Measurements from ENCODE around the gene PCNX4.
A peak's percentile ranks its signal among the peaks of the same experiment; 100 is the strongest.

The PCNX4 gene

GRCh38 chr14:60090864-60091519, 731 bp upstream of the PCNX4 start:
- H2BK120ac ChIP-seq (ENCODE audit: low read depth, low read length), result no peak overlapping the region
- H3K9me3 ChIP-seq (replicated peaks in 1 of 2; ENCODE audit: control insufficient read depth in 2 of 2, insufficient read depth in 1 of 2, low read depth in 1 of 2, low read length in 2 of 2), result no peaks in the 10 kb centered on the region
- no peak overlapping the region for H3K9ac ChIP-seq (ENCODE audit: low read depth, low read length, poor library complexity)
- no peak overlapping the region for H2BK15ac ChIP-seq (ENCODE audit: low read length)
- H3K27me3 ChIP-seq (ENCODE audit: control insufficient read depth in 3 of 3, insufficient read depth in 3 of 3, low read depth in 1 of 3, low read length in 3 of 3), result no peaks in the 10 kb centered on the region
- peaks cover 0 to 3% of the 10 kb centered on the region in 2 donors for H3K36me3 ChIP-seq (replicated peaks in 1 of 2; ENCODE audit: control insufficient read depth in 2 of 2, insufficient read depth in 2 of 2, low read length in 2 of 2)
- no peak overlapping the region for H4K8ac ChIP-seq (ENCODE audit: low read depth, low read length)
- H2BK12ac ChIP-seq (ENCODE audit: low read length), result no peak overlapping the region
- H2AK5ac ChIP-seq (ENCODE audit: low read depth, low read length), result no peak overlapping the region
- H3K18ac ChIP-seq (ENCODE audit: low read length), result peak overlapping the region; percentile 80
- H3K4ac ChIP-seq (ENCODE audit: low read length), result no peak overlapping the region
- peak overlapping the region; percentile 62 to 91 for H3K4me3 ChIP-seq (ENCODE audit: low read length in 2 of 2)
- peaks cover 4 to 8% of the 10 kb centered on the region in 2 donors for H3K4me1 ChIP-seq (ENCODE audit: control insufficient read depth in 2 of 2, insufficient read depth in 1 of 2, low read depth in 1 of 2, low read length in 2 of 2)
- no peak for DNase-seq (ENCODE audit: low spot score)
- peak overlapping the region; percentile 97 for H2BK5ac ChIP-seq (ENCODE audit: low read length)
- peak overlapping the region; percentile 100 for H3K27ac ChIP-seq (replicated peaks; ENCODE audit: low read length)
- peak overlapping the region; percentile 54 for H3K4me2 ChIP-seq (ENCODE audit: insufficient read depth, low read length, poor library complexity, severe bottlenecking)
- no peak overlapping the region for H3K23ac ChIP-seq (ENCODE audit: low read depth, low read length, poor library complexity)
- WGBS, 2 donors (ENCODE audit: extremely low coverage in 2 of 2, insufficient read length in 2 of 2, insufficient replicate concordance in 1 of 2), result no CpG with 5 or more reads among the region's 16 CpGs
- no peak overlapping the region for H4K91ac ChIP-seq (ENCODE audit: low read depth, low read length, poor library complexity)
- peaks cover 2% of the 10 kb centered on the region for H3K79me1 ChIP-seq (ENCODE audit: low read depth, low read length)
- no peak overlapping the region for H3K14ac ChIP-seq (ENCODE audit: low read length)
- H2AFZ ChIP-seq (ENCODE audit: low read length), result peak overlapping the region; percentile 90

GRCh38 chr14:60092526-60092920, 800 bp downstream of the PCNX4 start:
- Histone ChIP-seq H3K79me1 (ENCODE audit: low read depth, low read length) (peaks cover 2% of the 10 kb centered on the region), H2BK120ac (ENCODE audit: low read depth, low read length) (no peak overlapping the region), H3K27me3 (ENCODE audit: control insufficient read depth in 3 of 3, insufficient read depth in 3 of 3, low read depth in 1 of 3, low read length in 3 of 3) (no peaks in the 10 kb centered on the region), H3K27ac (replicated peaks; ENCODE audit: low read length) (peak overlapping the region; percentile 100), H3K9ac (ENCODE audit: low read depth, low read length, poor library complexity) (peak overlapping the region; percentile 50), H3K14ac (ENCODE audit: low read length) (peak overlapping the region; percentile 97), H2BK12ac (ENCODE audit: low read length) (no peak overlapping the region), H4K8ac (ENCODE audit: low read depth, low read length) (no peak overlapping the region), H3K9me3 (replicated peaks in 1 of 2; ENCODE audit: control insufficient read depth in 2 of 2, insufficient read depth in 1 of 2, low read depth in 1 of 2, low read length in 2 of 2) (peaks cover 0 to 6% of the 10 kb centered on the region in 2 donors), H3K4me3 (ENCODE audit: low read length in 2 of 2) (peak overlapping the region; percentile 62 to 91), H4K91ac (ENCODE audit: low read depth, low read length, poor library complexity) (no peak overlapping the region), H2BK15ac (ENCODE audit: low read length) (peak overlapping the region; percentile 56), H3K36me3 (replicated peaks in 1 of 2; ENCODE audit: control insufficient read depth in 2 of 2, insufficient read depth in 2 of 2, low read length in 2 of 2) (peaks cover 2 to 17% of the 10 kb centered on the region in 2 donors), H2AFZ (ENCODE audit: low read length) (peak overlapping the region; percentile 90), H3K4me1 (ENCODE audit: control insufficient read depth in 2 of 2, insufficient read depth in 1 of 2, low read depth in 1 of 2, low read length in 2 of 2) (peaks cover 4 to 8% of the 10 kb centered on the region in 2 donors), H3K18ac (ENCODE audit: low read length) (no peak overlapping the region), H2AK5ac (ENCODE audit: low read depth, low read length) (no peak overlapping the region), H3K23ac (ENCODE audit: low read depth, low read length, poor library complexity) (no peak overlapping the region), H3K4me2 (ENCODE audit: insufficient read depth, low read length, poor library complexity, severe bottlenecking) (peak overlapping the region; percentile 58), H2BK5ac (ENCODE audit: low read length) (peak overlapping the region; percentile 97), H3K4ac (ENCODE audit: low read length) (no peak overlapping the region)
- DNase-seq (ENCODE audit: low spot score), result no peak
- WGBS, 2 donors (ENCODE audit: extremely low coverage in 2 of 2, insufficient read length in 2 of 2, insufficient replicate concordance in 1 of 2), result no CpG with 5 or more reads among the region's 14 CpGs

- no peak overlapping the region for H4K8ac ChIP-seq (ENCODE audit: low read depth, low read length)
- H3K36me3 ChIP-seq (replicated peaks in 1 of 2; ENCODE audit: control insufficient read depth in 2 of 2, insufficient read depth in 2 of 2, low read length in 2 of 2), result peaks cover 2 to 22% of the 10 kb centered on the region in 2 donors
- no CpG with 5 or more reads among the region's 3 CpGs for whole genome bisulfite sequencing, 2 donors (ENCODE audit: extremely low coverage in 2 of 2, insufficient read length in 2 of 2, insufficient replicate concordance in 1 of 2)
Observed at GRCh38 chr14:60093080-60093479, 1.4 kb downstream of the PCNX4 start.

GRCh38 chr14:60093606-60094005, 1.9 kb downstream of the PCNX4 start:
- no peak overlapping the region for H3K14ac ChIP-seq (ENCODE audit: low read length)
- H3K27ac ChIP-seq (replicated peaks; ENCODE audit: low read length), result no peak overlapping the region
- H2BK120ac ChIP-seq (ENCODE audit: low read depth, low read length), result no peak overlapping the region
- no peak overlapping the region for H3K9ac ChIP-seq (ENCODE audit: low read depth, low read length, poor library complexity)
- H3K27me3 ChIP-seq (ENCODE audit: control insufficient read depth in 3 of 3, insufficient read depth in 3 of 3, low read depth in 1 of 3, low read length in 3 of 3), result no peaks in the 10 kb centered on the region
- peaks cover 0 to 15% of the 10 kb centered on the region in 2 donors for H3K9me3 ChIP-seq (replicated peaks in 1 of 2; ENCODE audit: control insufficient read depth in 2 of 2, insufficient read depth in 1 of 2, low read depth in 1 of 2, low read length in 2 of 2)
- H3K79me1 ChIP-seq (ENCODE audit: low read depth, low read length), result peaks cover 2% of the 10 kb centered on the region
- no peak for DNase-seq (ENCODE audit: low spot score)
- H2BK12ac ChIP-seq (ENCODE audit: low read length), result no peak overlapping the region
- H2BK5ac ChIP-seq (ENCODE audit: low read length), result no peak overlapping the region
- no peak overlapping the region for H4K91ac ChIP-seq (ENCODE audit: low read depth, low read length, poor library complexity)
- H3K4ac ChIP-seq (ENCODE audit: low read length), result no peak overlapping the region
- no peak overlapping the region for H2AFZ ChIP-seq (ENCODE audit: low read length)
- H2AK5ac ChIP-seq (ENCODE audit: low read depth, low read length), result no peak overlapping the region
- H3K4me1 ChIP-seq (ENCODE audit: control insufficient read depth in 2 of 2, insufficient read depth in 1 of 2, low read depth in 1 of 2, low read length in 2 of 2), result peaks cover 4 to 8% of the 10 kb centered on the region in 2 donors
- H3K23ac ChIP-seq (ENCODE audit: low read depth, low read length, poor library complexity), result no peak overlapping the region
- peak overlapping the region in 1 of 2 donors; percentile 62 for H3K4me3 ChIP-seq (ENCODE audit: low read length in 2 of 2)
- peaks cover 2 to 26% of the 10 kb centered on the region in 2 donors for H3K36me3 ChIP-seq (replicated peaks in 1 of 2; ENCODE audit: control insufficient read depth in 2 of 2, insufficient read depth in 2 of 2, low read length in 2 of 2)
- H2BK15ac ChIP-seq (ENCODE audit: low read length), result no peak overlapping the region
- H4K8ac ChIP-seq (ENCODE audit: low read depth, low read length), result no peak overlapping the region
- no peak overlapping the region for H3K4me2 ChIP-seq (ENCODE audit: insufficient read depth, low read length, poor library complexity, severe bottlenecking)
- H3K18ac ChIP-seq (ENCODE audit: low read length), result no peak overlapping the region

More at GRCh38 chr14:60093080-60093479, 1.4 kb downstream of the PCNX4 start:
- H2AK5ac ChIP-seq (ENCODE audit: low read depth, low read length), result no peak overlapping the region
- H3K4me2 ChIP-seq (ENCODE audit: insufficient read depth, low read length, poor library complexity, severe bottlenecking), result peak overlapping the region; percentile 58
- no peak overlapping the region for H3K14ac ChIP-seq (ENCODE audit: low read length)
- no peak overlapping the region for H4K91ac ChIP-seq (ENCODE audit: low read depth, low read length, poor library complexity)
- no peak for DNase-seq (ENCODE audit: low spot score)
- no peak overlapping the region for H2BK12ac ChIP-seq (ENCODE audit: low read length)
- H3K27me3 ChIP-seq (ENCODE audit: control insufficient read depth in 3 of 3, insufficient read depth in 3 of 3, low read depth in 1 of 3, low read length in 3 of 3), result no peaks in the 10 kb centered on the region
- no peak overlapping the region for H2BK120ac ChIP-seq (ENCODE audit: low read depth, low read length)
- peaks cover 2% of the 10 kb centered on the region for H3K79me1 ChIP-seq (ENCODE audit: low read depth, low read length)
- no peak overlapping the region for H3K9ac ChIP-seq (ENCODE audit: low read depth, low read length, poor library complexity)
- no peak overlapping the region for H2AFZ ChIP-seq (ENCODE audit: low read length)
- no peak overlapping the region for H3K27ac ChIP-seq (replicated peaks; ENCODE audit: low read length)
- no peak overlapping the region for H3K4ac ChIP-seq (ENCODE audit: low read length)
- H2BK5ac ChIP-seq (ENCODE audit: low read length), result no peak overlapping the region
- no peak overlapping the region for H2BK15ac ChIP-seq (ENCODE audit: low read length)
- peak overlapping the region; percentile 62 to 91 for H3K4me3 ChIP-seq (ENCODE audit: low read length in 2 of 2)
- H3K18ac ChIP-seq (ENCODE audit: low read length), result no peak overlapping the region
- peaks cover 0 to 12% of the 10 kb centered on the region in 2 donors for H3K9me3 ChIP-seq (replicated peaks in 1 of 2; ENCODE audit: control insufficient read depth in 2 of 2, insufficient read depth in 1 of 2, low read depth in 1 of 2, low read length in 2 of 2)
- no peak overlapping the region for H3K23ac ChIP-seq (ENCODE audit: low read depth, low read length, poor library complexity)
- peaks cover 4 to 8% of the 10 kb centered on the region in 2 donors for H3K4me1 ChIP-seq (ENCODE audit: control insufficient read depth in 2 of 2, insufficient read depth in 1 of 2, low read depth in 1 of 2, low read length in 2 of 2)

Measured in neuronal stem cell (in vitro differentiated cells).